HG03342 (cell line): ENCODE data around the gene MEP1B.

Experiments used
- ATAC-seq: cut with Tn5 transposase; IDR thresholded peaks from one replicate; pipeline ENCODE4 v1.9.1; 2021; ENCODE audit warnings: mild to moderate bottlenecking, moderate library complexity; ENCODE audit not compliant: unreplicated experiment

Gene MEP1B

GRCh38 chr18:32262092-32262491 is 72.3 kb downstream of the MEP1B start:
- no peak for ATAC-seq

GRCh38 chr18:32264401-32264800 is 74.6 kb downstream of the MEP1B start:
- ATAC-seq, result no peak

GRCh38 chr18:32267463-32267862 is 77.6 kb downstream of the MEP1B start:
- ATAC-seq, result no peak
